RWPE1 (cell line): ENCODE results near the gene SLC24A3.

Source experiments
- CTCF ChIA-PET: fragments of 350-600 bp; sonication (Branson Sonifier 250); formaldehyde crosslinking; extraction: SDS; loops from one replicate; lab custom pipeline; 2021; lab: Yijun Ruan, JAX
- POLR2A ChIA-PET: fragments of 400-600 bp; formaldehyde crosslinking; extraction: SDS; loops from one replicate; lab custom pipeline; 2020; ENCODE audit warnings: antibody characterized with exemption; ENCODE audit not compliant: low non-redundant PET; lab: Yijun Ruan, JAX
- DNase-seq: peaks from one replicate; pipeline ENCODE4 v3.0.0; 2012; ENCODE audit warnings: low spot score
- H3K27ac ChIP-seq: fragments of 450-650 bp; 2 replicates; pipeline ENCODE4 v1.5.1; 2017
- TF ChIP-seq, protein P1 (sequence below): fragments of 450-650 bp; conservative IDR thresholded peaks from 2 replicates; pipeline ENCODE4 v1.5.1; 2017; ENCODE audit warnings: low read depth, mild to moderate bottlenecking

SLC24A3 gene

DNA sequence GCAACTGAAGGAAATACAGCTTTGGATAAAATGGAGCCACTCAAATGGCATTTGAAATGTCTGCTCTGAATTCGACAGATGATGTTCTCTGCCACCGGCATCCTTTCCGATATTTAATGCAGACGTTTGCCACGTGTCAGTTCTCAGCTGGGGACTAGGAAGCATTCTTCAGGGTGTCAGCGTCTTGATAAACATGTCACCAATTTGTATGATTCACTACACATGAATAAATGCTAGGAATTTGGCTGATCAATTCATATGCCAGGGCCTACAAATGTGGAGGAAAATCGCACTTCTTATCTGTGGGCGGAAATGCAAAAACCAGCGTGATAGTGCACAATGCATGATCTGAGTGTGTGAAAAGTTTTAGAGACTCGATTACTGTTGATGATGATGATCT, 169.5 kb downstream of the SLC24A3 start:
- POLR2A ChIA-PET = no interaction called here
- no peak overlapping the region for H3K27ac ChIP-seq
- TF ChIP-seq, protein P1, sequence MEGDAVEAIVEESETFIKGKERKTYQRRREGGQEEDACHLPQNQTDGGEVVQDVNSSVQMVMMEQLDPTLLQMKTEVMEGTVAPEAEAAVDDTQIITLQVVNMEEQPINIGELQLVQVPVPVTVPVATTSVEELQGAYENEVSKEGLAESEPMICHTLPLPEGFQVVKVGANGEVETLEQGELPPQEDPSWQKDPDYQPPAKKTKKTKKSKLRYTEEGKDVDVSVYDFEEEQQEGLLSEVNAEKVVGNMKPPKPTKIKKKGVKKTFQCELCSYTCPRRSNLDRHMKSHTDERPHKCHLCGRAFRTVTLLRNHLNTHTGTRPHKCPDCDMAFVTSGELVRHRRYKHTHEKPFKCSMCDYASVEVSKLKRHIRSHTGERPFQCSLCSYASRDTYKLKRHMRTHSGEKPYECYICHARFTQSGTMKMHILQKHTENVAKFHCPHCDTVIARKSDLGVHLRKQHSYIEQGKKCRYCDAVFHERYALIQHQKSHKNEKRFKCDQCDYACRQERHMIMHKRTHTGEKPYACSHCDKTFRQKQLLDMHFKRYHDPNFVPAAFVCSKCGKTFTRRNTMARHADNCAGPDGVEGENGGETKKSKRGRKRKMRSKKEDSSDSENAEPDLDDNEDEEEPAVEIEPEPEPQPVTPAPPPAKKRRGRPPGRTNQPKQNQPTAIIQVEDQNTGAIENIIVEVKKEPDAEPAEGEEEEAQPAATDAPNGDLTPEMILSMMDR = no peak
- DNase-seq = no peak
- CTCF ChIA-PET = no interaction called here

DNA sequence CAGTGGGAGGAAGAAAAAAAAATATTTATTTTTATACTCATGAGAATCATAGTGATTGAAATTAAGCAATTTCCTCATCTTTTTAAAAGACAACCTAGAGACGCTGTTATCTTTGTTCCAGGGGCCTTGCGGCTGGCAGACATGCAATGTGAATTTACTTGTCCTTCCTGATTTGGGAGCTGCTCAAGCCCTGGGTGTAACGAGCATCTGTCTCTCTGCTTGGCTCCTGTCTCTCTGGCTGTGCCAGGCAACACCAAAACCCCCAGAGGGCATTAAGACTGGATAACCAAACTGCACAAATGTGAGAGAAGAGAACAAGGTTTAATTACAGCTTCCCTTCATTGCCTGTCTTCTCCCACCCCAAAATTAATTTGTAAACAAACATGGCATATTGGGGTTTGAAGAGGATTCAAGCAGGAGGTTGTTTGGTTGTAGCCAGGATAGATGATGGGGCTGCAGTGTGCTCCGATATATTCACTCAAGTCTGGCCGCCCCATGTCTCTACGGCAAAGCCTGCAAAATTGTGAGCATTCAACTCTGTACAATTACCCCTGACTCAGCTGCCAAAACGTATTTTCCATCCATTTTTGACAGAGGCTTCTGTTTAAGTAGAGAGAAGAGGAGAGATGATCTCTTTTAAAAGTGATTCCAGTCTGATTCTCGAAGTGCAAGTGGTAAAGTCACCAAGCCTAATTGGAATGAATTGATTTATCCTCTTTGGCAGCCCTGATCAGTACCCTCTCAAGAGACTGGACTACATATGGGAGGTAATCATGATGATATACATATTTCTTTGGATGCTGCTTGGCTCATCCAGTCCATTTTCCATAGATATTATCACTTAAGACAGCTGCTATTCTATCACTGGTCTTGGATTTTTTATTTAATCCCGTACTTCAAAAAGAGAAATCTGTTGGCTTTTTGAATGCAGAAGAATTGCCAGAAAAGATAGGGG, 170.2 kb downstream of the SLC24A3 start:
- no peak for DNase-seq
- CTCF ChIA-PET = no interaction called here
- POLR2A ChIA-PET = no interaction called here
- no peak overlapping the region for H3K27ac ChIP-seq
- TF ChIP-seq, protein P1 = no peak

DNA sequence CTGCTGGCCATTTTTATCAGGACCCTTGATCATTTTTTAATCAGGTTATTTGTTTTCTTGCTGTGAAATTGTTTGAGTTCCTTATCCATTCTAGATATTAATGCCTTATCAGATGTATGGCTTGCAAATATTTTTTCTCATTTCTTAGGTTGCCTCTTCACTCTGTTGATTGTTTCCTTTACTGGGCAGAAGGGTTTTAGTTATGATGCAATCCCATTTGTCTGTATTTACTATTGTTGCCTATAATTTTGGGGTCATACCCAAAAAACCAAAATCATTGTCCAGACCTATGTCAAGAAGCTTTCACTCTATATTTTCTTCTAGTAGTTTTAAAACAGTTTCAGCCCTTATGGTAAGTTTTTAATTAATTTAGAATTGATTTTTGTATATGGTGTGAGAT, 172.5 kb downstream of the SLC24A3 start:
- DNase-seq = no peak
- no peak overlapping the region for H3K27ac ChIP-seq
- POLR2A ChIA-PET = interaction anchor here (0.7 kb wide), 1 partner anchor 1610 kb away, joined by 5 read pairs; no protein-coding TSS in a partner anchor
- TF ChIP-seq, protein P1 = no peak
- CTCF ChIA-PET = no interaction called here

DNA sequence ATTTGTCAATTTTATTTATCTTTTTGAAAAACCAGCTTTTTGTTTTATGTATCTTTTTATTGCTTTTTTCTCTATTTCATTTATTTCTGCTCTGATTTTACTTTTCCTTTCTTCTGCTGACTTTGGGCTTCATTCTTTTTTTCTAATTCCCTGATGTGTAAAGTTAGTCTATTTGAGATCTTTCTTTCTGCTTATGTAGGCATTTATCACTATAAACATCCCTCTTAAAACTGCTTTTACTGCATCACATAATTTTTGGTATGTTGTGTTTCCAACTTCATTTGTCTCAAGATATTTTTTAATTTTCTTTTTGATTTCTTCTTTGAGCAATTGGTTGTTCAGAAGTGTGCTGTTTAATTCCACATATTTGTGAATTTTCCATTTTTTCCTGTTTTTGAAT, 174.8 kb downstream of the SLC24A3 start:
- ChIA-PET POLR2A (no interaction called here), CTCF (interaction anchor here (0.5 to 0.6 kb wide), 3 partner anchors 32 to 58 kb away, joined by 3 to 4 read pairs (median 3); no protein-coding TSS in a partner anchor)
- H3K27ac ChIP-seq = no peak overlapping the region
- no peak for DNase-seq
- TF ChIP-seq, protein P1 = no peak

DNA sequence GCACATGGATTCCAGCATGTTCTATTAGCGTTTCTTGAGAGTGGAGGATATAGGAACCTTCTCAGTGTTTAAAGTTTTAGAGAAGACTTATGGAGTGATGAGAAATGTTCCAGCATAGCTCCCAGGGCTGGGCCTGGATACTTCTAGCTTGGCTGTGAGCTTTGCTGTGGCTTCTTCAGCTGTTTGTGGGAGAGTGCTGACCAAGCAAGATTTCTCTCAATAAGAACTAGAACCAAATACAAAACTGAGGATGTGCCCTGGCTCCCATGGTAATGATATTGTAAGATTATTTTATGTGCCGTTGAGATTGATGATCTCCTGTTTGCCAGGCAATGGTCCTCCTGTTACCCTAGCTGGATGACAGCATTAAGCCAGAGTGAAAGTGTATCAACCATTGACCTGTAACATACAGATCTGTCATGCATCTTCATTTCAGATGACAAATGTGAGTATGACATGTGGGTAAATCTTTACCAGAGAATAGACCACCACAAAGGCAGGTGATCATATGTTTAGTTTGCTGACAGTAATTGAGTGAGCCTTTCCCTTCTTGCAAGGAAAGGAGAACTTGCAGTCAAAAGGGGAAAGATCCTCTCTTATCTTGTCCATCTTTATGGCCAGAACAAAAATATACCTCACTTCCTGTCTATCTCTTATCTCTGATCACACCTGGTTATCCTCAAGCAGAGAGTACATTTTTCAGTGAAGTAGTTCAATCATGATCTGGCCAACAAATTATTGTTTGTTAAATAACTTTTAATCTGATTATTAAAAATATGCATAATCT, 180.1 kb downstream of the SLC24A3 start:
- no peak overlapping the region for H3K27ac ChIP-seq
- DNase-seq = no peak
- CTCF ChIA-PET = no interaction called here
- TF ChIP-seq, protein P1 = no peak
- POLR2A ChIA-PET = no interaction called here

DNA sequence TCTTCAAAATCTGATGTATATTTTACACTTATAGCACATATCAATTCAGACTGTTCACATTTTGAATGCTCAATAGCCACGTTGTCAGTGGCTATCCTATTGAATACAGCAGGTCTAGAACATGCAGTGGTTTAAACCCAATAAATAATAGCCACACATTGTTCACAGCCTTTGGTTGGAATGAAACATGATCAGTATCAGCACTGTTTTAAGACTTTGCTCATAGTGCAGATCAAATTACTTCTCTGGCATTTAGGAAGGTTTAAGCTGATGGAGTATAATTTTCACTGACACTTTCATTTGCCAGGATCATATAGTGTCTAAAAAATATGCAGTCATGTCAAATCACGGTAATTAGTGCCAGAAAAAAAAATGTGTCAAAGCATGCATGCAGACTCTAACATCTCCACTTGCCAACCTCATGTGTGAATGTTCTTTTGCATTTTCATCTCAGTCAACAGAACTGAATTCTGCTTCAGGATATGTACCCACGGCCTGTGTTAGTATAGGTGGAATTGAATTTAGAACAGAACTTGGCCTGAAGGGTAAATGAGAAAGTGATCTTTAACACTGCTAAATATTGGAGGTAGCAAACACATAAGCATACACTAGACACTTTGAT, 184.1 kb downstream of the SLC24A3 start:
- CTCF ChIA-PET = no interaction called here
- no peak for DNase-seq

More for the DNA sequence above, 184.1 kb downstream of the SLC24A3 start:
- TF ChIP-seq, protein P1 = no peak
- POLR2A ChIA-PET = no interaction called here
- H3K27ac ChIP-seq = no peak overlapping the region
